GM13977 (cell line): Measurements from ENCODE around the gene UCN.
A peak's percentile ranks its signal among the peaks of the same experiment; 100 is the strongest.
"Not testable (repeated sequence)": the region's sequence is repeated elsewhere in the genome, so short reads cannot be mapped to it uniquely, and the experiment has no call there.

Experiments
- DNase-seq: peaks from one replicate; pipeline ENCODE4 v3.0.0; 2012; ENCODE audit warnings: low spot score
- CTCF ChIP-seq: IDR thresholded peaks from 2 replicates; pipeline ENCODE4 v1.5.1; 2012; ENCODE audit warnings: mild to moderate bottlenecking, control low read depth; ENCODE audit not compliant: insufficient read depth; ENCODE audit errors: extremely low read depth, missing control alignments
- in situ Hi-C: fragments of 300-500 bp; cut with MboI; formaldehyde crosslinking; loops from one replicate; pipeline ENCODE4 v1.12.0; 2022; ENCODE audit warnings: low sequenced_read_pairs, low pct_unique_long_range_greater_than_20kb, mixed read lengths, inconsistent platforms; ENCODE audit not compliant: unreplicated experiment

Gene UCN

DNA sequence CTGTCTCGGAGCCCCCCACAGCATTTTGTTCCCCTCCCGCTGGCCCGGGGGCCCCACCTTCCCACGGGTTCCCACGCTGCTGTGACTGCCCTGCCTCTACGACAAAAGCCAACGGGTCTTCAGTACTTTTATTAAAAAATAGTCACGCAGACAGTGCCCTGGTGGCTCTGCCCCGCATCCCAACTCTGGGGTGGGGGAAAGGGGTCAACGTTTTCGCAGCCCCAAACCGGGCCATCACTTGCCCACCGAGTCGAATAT lies 1.0 kb downstream of the UCN start:
- no peak for TF ChIP-seq CTCF
- no peak for DNase-seq
- in situ Hi-C loops: no loop called here

GRCh38 chr2:27306573-27307286 lies 1.5 kb downstream of the UCN start:
- in situ Hi-C loops: no loop called here
- DNase-seq: peak; percentile 38
- TF ChIP-seq CTCF: no peak

DNA sequence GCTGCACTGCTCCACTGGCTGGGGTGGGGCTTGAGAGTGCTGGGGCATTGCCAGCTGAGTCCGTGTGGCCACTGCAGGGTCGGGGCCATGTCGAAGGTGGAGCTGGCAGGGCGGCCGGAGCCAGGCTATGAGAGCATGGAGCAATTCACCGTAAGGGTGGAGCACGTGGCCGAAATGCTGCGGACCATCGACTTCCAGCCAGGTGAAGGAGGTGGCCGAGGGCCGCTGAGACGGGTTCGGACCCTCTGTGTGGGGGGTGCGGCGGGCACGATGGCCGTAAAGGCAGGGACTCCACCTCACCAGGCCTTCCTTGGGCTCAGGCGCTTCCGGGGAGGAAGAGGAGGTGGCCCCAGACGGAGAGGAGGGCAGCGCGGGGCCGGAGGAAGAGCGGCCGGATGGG lies 2.1 kb downstream of the UCN start:
- in situ Hi-C loops: no loop called here
- no peak for DNase-seq
- no peak for TF ChIP-seq CTCF

DNA sequence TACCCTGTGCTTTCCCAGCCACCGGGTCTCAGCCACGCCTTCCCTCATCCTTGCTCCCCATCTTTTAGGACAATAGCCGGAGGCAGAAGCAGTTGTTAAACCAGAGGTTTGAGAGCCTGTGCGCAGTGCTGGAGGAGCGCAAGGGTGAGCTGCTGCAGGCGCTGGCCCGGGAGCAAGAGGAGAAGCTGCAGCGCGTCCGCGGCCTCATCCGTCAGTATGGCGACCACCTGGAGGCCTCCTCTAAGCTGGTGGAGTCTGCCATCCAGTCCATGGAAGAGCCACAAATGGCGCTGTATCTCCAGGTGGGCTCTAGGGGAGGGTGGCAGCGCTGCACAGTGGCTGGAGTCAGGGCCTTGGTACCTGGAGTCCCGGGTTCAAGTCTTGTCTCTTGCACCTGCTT lies 2.7 kb downstream of the UCN start:
- TF ChIP-seq CTCF: no peak
- in situ Hi-C loops: no loop called here
- no peak for DNase-seq

GRCh38 chr2:27304488-27305240 lies 3.6 kb downstream of the UCN start:
- in situ Hi-C loops: no loop called here
- TF ChIP-seq CTCF: no peak
- no peak for DNase-seq

GRCh38 chr2:27303093-27304025 lies 4.9 kb downstream of the UCN start:
- in situ Hi-C loops: no loop called here
- DNase-seq: peak; percentile 73
- TF ChIP-seq CTCF: peak; percentile 77

GRCh38 chr2:27300606-27301005 lies 7.6 kb downstream of the UCN start:
- DNase-seq, in situ Hi-C loops: not testable (repeated sequence)
